Esophagus mucosa (tissue), 1 donor: ENCODE results near the gene PRICKLE3. TPM values are rescaled to one million over a fixed set of nuclear protein-coding genes. Genes with fewer than 3 reads are reported as not detected.

Experiments
- ATAC-seq: fragments of 200-7000 bp; cut with Tn5 transposase; one replicate; pipeline ENCODE4 v1.9.1; 2020
- total RNA-seq: library from RNA; stranded (reverse); gene quantifications from one replicate; pipeline ENCODE4 v1.2.4, GENCODE V29; 2023
- donor health status: DM: yes; HTN: yes; CAD: no.

The PRICKLE3 gene
- total RNA-seq, 1 donor from 2014 or later, result 17.5 TPM

DNA sequence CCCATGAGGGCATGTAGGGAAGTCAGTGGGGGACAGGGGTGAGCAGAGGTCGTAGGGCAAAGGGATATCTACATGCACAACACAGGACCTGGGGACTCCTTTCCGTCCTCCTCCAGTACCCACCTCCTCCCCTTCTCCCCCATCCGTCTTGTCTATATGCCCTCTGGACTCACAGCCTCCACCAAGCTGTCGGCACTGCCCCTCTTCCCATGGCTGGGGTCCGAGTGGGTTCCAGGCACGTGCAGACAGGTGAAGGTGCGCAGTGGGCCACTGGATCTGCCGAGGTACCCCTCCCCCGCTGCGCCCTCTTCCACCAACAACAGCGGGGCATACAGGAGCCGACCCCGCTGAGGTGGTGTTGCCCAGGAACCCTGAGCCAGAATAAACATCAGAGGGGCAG is 19.3 kb upstream of the PRICKLE3 start:
- ATAC-seq, result no peak

GRCh38 chrX:49204709-49205108 is 18.5 kb upstream of the PRICKLE3 start:
- no peak for ATAC-seq

- ATAC-seq, result no peak
Measured at GRCh38 chrX:49204017-49204416, 17.8 kb upstream of the PRICKLE3 start.

GRCh38 chrX:49203536-49203935 is 17.4 kb upstream of the PRICKLE3 start:
- ATAC-seq, result no peak

GRCh38 chrX:49202022-49202421 is 15.8 kb upstream of the PRICKLE3 start:
- no peak for ATAC-seq

- ATAC-seq, result peak; percentile 95
Measured at GRCh38 chrX:49199906-49200771, 14.0 kb upstream of the PRICKLE3 start, which contains the start of gene SYP. Gene SYP, minus strand, starts transcription at chrX:49200193. Its CDS starts 7 bp downstream, at chrX:49200186.

DNA sequence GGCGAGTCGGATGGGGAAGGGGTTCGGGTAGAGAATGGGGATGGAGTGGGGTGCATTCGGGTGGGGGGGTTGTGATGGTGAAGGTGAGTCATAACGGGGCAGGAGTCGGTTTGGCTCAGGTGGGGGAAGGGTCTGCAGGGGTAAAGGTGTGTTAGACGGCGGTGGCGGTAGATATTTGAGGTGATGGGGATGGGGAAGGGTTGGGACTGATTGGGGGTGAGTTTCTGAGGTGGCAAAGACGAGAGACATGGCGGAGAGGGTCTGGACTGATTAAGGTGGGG is 13.1 kb upstream of the PRICKLE3 start:
- no peak for ATAC-seq

GRCh38 chrX:49198540-49199314 is 12.6 kb upstream of the PRICKLE3 start:
- no peak for ATAC-seq

DNA sequence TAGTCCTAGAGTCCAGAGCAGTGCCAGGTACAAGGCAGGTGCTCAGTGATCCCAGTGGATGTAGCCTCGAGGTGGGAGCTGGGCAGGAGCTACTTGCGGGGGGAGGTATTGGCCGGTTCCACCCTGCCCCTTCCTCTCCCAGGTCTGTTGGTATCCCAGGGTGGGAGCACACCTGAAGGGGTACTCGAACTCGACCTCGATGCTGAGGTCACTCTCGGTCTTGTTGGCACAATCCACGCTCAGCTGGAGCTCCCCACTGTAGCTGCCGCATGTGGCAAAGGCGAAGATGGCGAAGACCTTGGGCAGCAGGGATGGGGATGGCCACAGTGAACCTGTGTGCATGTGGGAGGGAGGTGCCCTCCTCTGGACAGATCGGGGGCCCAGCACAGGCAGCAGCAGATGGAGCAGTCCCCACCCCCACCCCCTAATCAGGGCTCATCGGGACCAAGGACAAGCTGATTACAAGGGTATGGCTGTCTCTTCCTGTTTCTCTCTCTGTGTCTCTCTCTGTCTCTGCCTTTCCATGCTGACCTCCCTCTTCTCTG is 11.4 kb upstream of the PRICKLE3 start:
- no peak for ATAC-seq

GRCh38 chrX:49193542-49193964 is 7.4 kb upstream of the PRICKLE3 start:
- ATAC-seq, result no peak

DNA sequence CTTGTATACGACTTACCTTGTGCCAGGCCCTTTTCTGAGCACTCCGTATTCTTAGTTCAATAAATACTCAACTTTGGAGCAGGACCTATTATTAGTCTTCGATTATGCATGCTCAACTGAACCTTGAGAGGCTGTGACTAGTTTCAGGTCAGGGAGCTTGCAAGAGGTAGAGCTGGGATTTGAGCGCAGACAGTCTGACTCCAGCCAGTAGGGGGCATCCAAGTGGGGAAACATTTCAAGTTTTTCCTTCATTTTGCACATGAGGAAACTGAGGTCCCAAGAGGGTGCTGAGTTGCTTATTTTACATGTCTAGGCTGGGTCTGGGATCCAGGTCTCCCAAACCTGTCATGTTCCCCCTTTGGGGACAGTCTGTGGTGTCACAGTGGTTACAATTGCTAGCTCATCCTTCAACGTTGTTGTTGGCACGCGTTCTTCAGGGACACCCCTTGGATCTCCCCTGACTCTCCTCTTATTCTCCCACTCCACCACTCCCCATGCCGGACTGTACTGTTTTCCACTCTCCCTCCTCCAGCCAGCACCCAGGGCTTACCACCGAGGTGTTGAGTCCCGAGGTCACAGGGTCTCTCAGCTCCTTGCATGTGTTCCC is 6.7 kb upstream of the PRICKLE3 start:
- ATAC-seq, result no peak

DNA sequence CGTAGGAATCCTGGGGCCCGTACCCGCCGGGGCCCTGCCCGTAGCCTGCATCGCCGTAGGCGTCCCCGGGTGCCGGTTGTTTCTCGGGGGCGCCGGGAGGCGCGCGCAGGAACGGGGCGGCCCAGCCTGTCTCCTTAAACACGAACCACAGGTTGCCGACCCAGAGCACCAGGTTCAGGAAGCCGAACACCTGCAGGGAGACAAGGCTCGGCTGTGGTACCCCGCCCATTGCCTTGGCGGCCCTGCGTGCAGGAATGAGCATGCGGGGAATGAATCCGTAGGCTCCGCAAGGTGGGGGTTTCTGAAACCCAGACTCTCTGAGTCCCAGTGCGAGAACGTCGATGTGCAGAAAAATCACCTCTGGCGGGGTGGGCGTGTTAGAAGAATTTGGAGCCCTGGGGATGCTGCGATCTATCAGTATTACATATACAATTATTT is 5.4 kb upstream of the PRICKLE3 start:
- ATAC-seq, result peak; percentile 0

GRCh38 chrX:49190821-49191573 is 4.8 kb upstream of the PRICKLE3 start:
- ATAC-seq, result peak; percentile 90

DNA sequence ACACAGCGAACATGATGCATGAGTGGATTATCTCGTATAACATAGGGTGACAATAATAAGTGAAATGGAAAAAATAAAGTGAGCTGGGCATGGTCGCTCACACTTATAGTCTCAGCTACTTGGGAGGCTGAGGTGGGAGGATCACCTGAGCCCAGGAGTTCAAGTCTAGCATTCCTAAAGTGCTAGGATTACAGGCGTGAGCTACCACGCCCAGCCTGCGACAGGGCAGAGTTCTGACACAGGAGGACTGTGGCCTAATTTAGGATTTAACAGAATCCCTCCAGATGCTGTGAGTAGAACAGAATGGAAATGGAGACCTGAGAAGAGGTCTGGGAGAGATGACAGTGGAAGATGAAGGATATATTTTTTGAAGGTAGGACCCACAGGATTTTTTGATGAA is 3.4 kb upstream of the PRICKLE3 start:
- no peak for ATAC-seq

DNA sequence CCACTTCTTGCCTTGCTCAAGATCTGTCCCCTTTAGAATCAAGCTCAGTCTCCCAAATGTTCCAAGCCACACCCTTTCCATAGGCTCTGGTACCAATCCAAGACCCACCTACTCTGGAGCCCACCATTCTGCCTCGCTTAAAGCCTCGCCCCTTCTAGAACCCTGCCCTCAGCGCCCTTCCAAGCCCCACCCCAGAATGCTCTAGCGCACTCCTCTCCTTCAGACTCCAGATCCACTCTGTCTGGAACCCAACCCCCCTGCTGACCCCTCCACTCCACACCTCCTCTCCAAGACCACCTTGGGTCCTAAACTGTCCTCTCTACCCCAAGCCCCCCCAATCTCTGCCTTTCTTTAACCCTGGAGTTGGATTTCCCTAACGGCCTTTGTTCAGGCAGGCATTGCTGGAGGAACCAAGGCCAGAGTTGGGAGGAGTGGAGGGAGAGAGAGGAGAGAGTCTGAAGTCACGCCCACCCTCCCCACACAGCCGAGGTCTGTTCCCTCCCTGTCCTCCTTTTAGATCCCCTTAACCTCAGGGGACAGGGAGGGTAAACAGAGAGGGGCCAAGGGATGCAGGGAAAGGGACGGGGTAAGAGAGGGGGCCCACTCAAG is 2.4 kb upstream of the PRICKLE3 start:
- ATAC-seq, result no peak

GRCh38 chrX:49187526-49187925 is 1.4 kb upstream of the PRICKLE3 start:
- no peak for ATAC-seq

- ATAC-seq, result no peak
Measured at GRCh38 chrX:49187028-49187394, 838 bp upstream of the PRICKLE3 start.

GRCh38 chrX:49184294-49185281 is 1.6 kb downstream of the PRICKLE3 start:
- peak; percentile 87 for ATAC-seq

GRCh38 chrX:49183701-49184281 is 2.4 kb downstream of the PRICKLE3 start:
- ATAC-seq, result no peak

- no peak for ATAC-seq
Measured at GRCh38 chrX:49179358-49179757, 6.8 kb downstream of the PRICKLE3 start.
